MCF 10A (cell line): ENCODE results near the gene RC3H2. TPM values are rescaled to one million over a fixed set of nuclear protein-coding genes. Genes with fewer than 3 reads are reported as not detected.
A peak's percentile ranks its signal among the peaks of the same experiment; 100 is the strongest.
"Not testable (repeated sequence)": the region's sequence is repeated elsewhere in the genome, so short reads cannot be mapped to it uniquely, and the experiment has no call there.

ENCODE experiments used
- BruUV-seq: library from RNA; stranded (reverse); fragments of 400-500 nt; replicated peaks from 2 replicates; lab custom pipeline; 2021; lab: Mats Ljungman, UMichigan
- CTCF ChIA-PET: fragments of 300-600 bp; sonication (Branson Sonifier 250); formaldehyde crosslinking; extraction: SDS; loops from one replicate; lab custom pipeline; 2021; ENCODE audit warnings: antibody characterized with exemption, inconsistent platforms; lab: Yijun Ruan, JAX
- POLR2A ChIA-PET: fragments of 300-600, 350-650 bp; sonication (Branson Sonifier 250); formaldehyde crosslinking; extraction: SDS; loops from one replicate; lab custom pipeline; 2020; ENCODE audit warnings: antibody characterized with exemption, inconsistent platforms; lab: Yijun Ruan, JAX
- DNase-seq: peaks from one replicate; pipeline ENCODE4 v3.0.0-alpha.2; 2018; ENCODE audit not compliant: unreplicated experiment
- H3K27ac Mint-ChIP-seq: one replicate; pipeline ENCODE4 v1.8.0; 2022; ENCODE audit warnings: mild to moderate bottlenecking, low read depth, mixed read lengths; ENCODE audit not compliant: unreplicated experiment
- H3K27me3 Mint-ChIP-seq: one replicate; pipeline ENCODE4 v1.8.0; 2022; ENCODE audit warnings: mixed read lengths; ENCODE audit not compliant: insufficient read depth, unreplicated experiment
- H3K36me3 Mint-ChIP-seq: one replicate; pipeline ENCODE4 v1.8.0; 2022; ENCODE audit warnings: mild to moderate bottlenecking, moderate library complexity, mixed read lengths; ENCODE audit not compliant: insufficient read depth, unreplicated experiment
- H3K4me1 Mint-ChIP-seq: one replicate; pipeline ENCODE4 v1.8.0; 2022; ENCODE audit warnings: mixed read lengths; ENCODE audit not compliant: insufficient read depth, unreplicated experiment
- H3K4me3 Mint-ChIP-seq: one replicate; pipeline ENCODE4 v1.8.0; 2022; ENCODE audit warnings: mild to moderate bottlenecking, moderate library complexity, mixed read lengths; ENCODE audit not compliant: unreplicated experiment
- H3K9me3 Mint-ChIP-seq: one replicate; pipeline ENCODE4 v1.8.0; 2022; ENCODE audit warnings: mixed read lengths; ENCODE audit not compliant: unreplicated experiment
- intact Hi-C: fragments of 100-400 bp; cut with micrococcal nuclease; formaldehyde crosslinking; loops from 2 replicates; pipeline ENCODE4 v1.14.1; 2022
- total RNA-seq: library from RNA; stranded (reverse); gene quantifications from 2 replicates; pipeline ENCODE4 v1.2.3, GENCODE V29; 2022
- TF ChIP-seq, protein P1 (sequence below): fragments of 200-600 bp; IDR thresholded peaks from one replicate; pipeline ENCODE4 v1.8.0; 2022; ENCODE audit warnings: antibody characterized with exemption, mild to moderate bottlenecking; ENCODE audit not compliant: unreplicated experiment

Gene RC3H2
- total RNA-seq, 1 experiment from 2014 or later = 59.1 TPM

DNA sequence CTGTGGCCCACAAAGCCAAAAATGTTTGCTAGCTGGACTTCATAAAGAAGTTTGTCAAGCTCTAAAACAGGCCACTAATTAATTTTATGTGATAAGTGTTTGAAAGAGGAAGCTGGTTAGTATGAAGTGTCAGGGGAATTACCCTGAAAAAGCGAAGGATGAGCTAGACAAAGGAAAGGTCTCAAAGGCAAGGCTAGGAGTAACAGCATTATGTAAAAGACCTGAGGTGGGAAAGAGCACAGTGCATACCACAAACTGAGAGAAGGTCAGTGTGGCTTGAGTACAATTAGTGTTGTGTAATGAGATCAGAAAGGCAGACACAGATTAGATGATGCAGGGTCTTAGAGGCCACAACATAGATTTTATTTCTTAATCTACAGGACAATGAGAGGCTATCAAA lies 29.6 kb downstream of the RC3H2 start:
- H3K4me3 Mint-ChIP-seq = no peak overlapping the region
- peak overlapping the region; percentile 10 for H3K27ac Mint-ChIP-seq

DNA sequence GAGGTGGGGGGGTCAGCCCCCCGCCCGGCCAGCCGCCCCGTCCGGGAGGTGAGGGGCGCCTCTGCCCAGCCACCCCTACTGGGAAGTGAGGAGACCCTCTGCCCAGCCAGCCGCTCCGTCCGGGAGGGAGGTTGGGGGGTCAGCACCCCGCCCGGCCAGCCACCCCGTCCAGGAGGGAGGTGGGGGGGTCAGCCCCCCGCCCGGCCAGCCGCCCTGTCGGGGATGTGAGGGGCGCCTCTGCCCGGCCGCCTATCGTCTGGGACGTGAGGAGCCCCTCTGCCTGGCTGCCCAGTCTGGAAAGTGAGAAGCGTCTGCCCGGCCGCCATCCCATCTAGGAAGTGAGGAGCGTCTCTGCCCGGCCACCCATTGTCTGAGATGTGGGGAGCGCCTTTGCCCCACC lies 37.9 kb downstream of the RC3H2 start:
- H3K9me3 Mint-ChIP-seq, DNase-seq, H3K27me3 Mint-ChIP-seq, H3K4me3 Mint-ChIP-seq, BruUV-seq, H3K27ac Mint-ChIP-seq, H3K4me1 Mint-ChIP-seq, POLR2A ChIA-PET, intact Hi-C loops, CTCF ChIA-PET: not testable (repeated sequence)
- peaks cover 66% of the 10 kb centered on the region for H3K36me3 Mint-ChIP-seq

More for the DNA sequence above, 29.6 kb downstream of the RC3H2 start:
- Mint-ChIP-seq H3K36me3 (peaks cover 85% of the 10 kb centered on the region), H3K4me1 (no peaks in the 10 kb centered on the region), H3K9me3 (no peaks in the 10 kb centered on the region), H3K27me3 (no peaks in the 10 kb centered on the region)
- TF ChIP-seq, protein P1, sequence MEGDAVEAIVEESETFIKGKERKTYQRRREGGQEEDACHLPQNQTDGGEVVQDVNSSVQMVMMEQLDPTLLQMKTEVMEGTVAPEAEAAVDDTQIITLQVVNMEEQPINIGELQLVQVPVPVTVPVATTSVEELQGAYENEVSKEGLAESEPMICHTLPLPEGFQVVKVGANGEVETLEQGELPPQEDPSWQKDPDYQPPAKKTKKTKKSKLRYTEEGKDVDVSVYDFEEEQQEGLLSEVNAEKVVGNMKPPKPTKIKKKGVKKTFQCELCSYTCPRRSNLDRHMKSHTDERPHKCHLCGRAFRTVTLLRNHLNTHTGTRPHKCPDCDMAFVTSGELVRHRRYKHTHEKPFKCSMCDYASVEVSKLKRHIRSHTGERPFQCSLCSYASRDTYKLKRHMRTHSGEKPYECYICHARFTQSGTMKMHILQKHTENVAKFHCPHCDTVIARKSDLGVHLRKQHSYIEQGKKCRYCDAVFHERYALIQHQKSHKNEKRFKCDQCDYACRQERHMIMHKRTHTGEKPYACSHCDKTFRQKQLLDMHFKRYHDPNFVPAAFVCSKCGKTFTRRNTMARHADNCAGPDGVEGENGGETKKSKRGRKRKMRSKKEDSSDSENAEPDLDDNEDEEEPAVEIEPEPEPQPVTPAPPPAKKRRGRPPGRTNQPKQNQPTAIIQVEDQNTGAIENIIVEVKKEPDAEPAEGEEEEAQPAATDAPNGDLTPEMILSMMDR = no peak
- DNase-seq = no peak
- no TSS peak for BruUV-seq
- POLR2A ChIA-PET = interaction anchor here (1.1 kb wide), 1 partner anchor 38 kb away, joined by 3 read pairs; the partner anchor contains the start of gene ZBTB6
- CTCF ChIA-PET = interaction anchor here (1.5 kb wide), 1 partner anchor 21 kb away, joined by 4 read pairs; no protein-coding TSS in a partner anchor
- intact Hi-C loops = no loop called here

DNA sequence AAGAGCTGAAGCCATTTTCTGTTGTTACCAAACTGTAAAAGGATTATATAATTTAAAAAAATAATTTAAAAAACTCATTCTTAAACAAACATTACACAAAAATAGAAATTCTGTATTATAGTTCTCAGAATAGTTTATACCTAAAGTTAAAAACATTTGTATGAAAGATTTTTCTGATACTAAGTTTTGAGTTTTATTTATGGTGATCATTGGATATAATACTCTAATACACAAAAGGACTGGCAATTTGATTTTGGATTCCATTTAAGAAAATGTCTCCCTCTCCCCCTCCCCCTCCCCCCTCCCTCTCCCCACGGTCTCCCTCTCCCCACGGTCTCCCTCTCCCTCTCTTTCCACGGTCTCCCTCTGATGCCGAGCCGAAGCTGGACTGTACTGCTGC lies 39.1 kb downstream of the RC3H2 start:
- Mint-ChIP-seq H3K27ac (no peak overlapping the region), H3K4me3 (no peak overlapping the region), H3K27me3 (no peaks in the 10 kb centered on the region), H3K9me3 (no peaks in the 10 kb centered on the region), H3K4me1 (no peaks in the 10 kb centered on the region), H3K36me3 (peaks cover 73% of the 10 kb centered on the region)
- intact Hi-C loops = no loop called here
- ChIA-PET CTCF (interaction anchor here (0.6 kb wide), 1 partner anchor 333 kb away, joined by 3 read pairs; no protein-coding TSS in a partner anchor), POLR2A (no interaction called here)
- no peak for DNase-seq
- BruUV-seq = no TSS peak
- TF ChIP-seq, protein P1 = no peak

DNA sequence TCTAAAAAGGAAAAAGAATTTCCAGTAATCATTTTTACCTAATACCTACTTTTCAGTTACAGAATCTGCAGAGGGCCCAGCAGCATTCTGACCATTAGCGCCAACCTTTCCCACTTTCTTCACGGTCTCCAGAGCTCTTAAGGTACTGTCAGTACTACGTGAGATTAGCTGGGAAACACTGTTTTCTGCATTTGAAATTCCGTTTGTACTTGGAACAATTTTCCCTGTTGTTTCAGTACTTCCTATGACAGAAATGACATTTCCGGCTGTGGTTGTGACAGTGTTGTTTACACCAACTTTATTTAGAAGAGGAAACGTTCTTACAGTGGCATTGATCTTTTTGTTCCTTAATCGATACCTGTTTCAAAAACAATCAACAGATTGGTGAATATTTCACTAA lies 39.9 kb downstream of the RC3H2 start:
- no peak overlapping the region for H3K27ac Mint-ChIP-seq

More for the DNA sequence above, 39.9 kb downstream of the RC3H2 start:
- ChIA-PET CTCF (interaction anchor here (0.6 kb wide), 1 partner anchor 231 kb away, joined by 3 read pairs; no protein-coding TSS in a partner anchor), POLR2A (no interaction called here)
- H3K4me3 Mint-ChIP-seq = no peak overlapping the region
- no peaks in the 10 kb centered on the region for H3K9me3 Mint-ChIP-seq
- TF ChIP-seq, protein P1 = no peak
- no peaks in the 10 kb centered on the region for H3K4me1 Mint-ChIP-seq
- peaks cover 69% of the 10 kb centered on the region for H3K36me3 Mint-ChIP-seq
- H3K27me3 Mint-ChIP-seq = no peaks in the 10 kb centered on the region
- no TSS peak for BruUV-seq
- DNase-seq = no peak
- intact Hi-C loops = no loop called here
